HG03064 (cell line): ENCODE data around the gene IFT172.
"Not testable (repeated sequence)": the region's sequence is repeated elsewhere in the genome, so short reads cannot be mapped to it uniquely, and the experiment has no call there.

Experiments used
- ATAC-seq: cut with Tn5 transposase; IDR thresholded peaks from one replicate; pipeline ENCODE4 v1.9.1; 2021; ENCODE audit warnings: low read depth; ENCODE audit not compliant: unreplicated experiment

The IFT172 gene

GRCh38 chr2:27431395-27431794 is 58.1 kb downstream of the IFT172 start:
- no peak for ATAC-seq

- ATAC-seq: peak; percentile 68
Observed at GRCh38 chr2:27428978-27429541, 60.5 kb downstream of the IFT172 start.

- peak; percentile 87 for ATAC-seq
Observed at GRCh38 chr2:27428213-27428977, 61.1 kb downstream of the IFT172 start, which contains the start of gene NRBP1. Gene NRBP1 (plus strand): TSS chr2:27428631. CDS start chr2:27433274, 4,643 bp downstream.

GRCh38 chr2:27427863-27428212 is 61.7 kb downstream of the IFT172 start:
- no peak for ATAC-seq

GRCh38 chr2:27425039-27425438 is 64.5 kb downstream of the IFT172 start:
- not testable (repeated sequence) for ATAC-seq

GRCh38 chr2:27422958-27423357 is 66.6 kb downstream of the IFT172 start:
- ATAC-seq: no peak

- no peak for ATAC-seq
Observed at GRCh38 chr2:27421660-27422250, 67.8 kb downstream of the IFT172 start.

- no peak for ATAC-seq
Observed at GRCh38 chr2:27420996-27421395, 68.5 kb downstream of the IFT172 start.

- no peak for ATAC-seq
Observed at GRCh38 chr2:27416151-27416550, 73.4 kb downstream of the IFT172 start.

GRCh38 chr2:27412419-27413152 is 77.0 kb downstream of the IFT172 start:
- ATAC-seq: no peak

GRCh38 chr2:27409321-27410073 is 80.0 kb downstream of the IFT172 start, which contains the start of gene PPM1G:
Gene PPM1G (minus strand): TSS chr2:27409591. CDS start chr2:27409422, 169 bp downstream.
- ATAC-seq: peak; percentile 84

GRCh38 chr2:27408601-27409320 is 80.8 kb downstream of the IFT172 start:
- peak; percentile 37 for ATAC-seq

- no peak for ATAC-seq
Observed at GRCh38 chr2:27407798-27408491, 81.6 kb downstream of the IFT172 start.

- no peak for ATAC-seq
Observed at GRCh38 chr2:27400348-27401135, 89.0 kb downstream of the IFT172 start.

GRCh38 chr2:27398962-27399361 is 90.6 kb downstream of the IFT172 start:
- ATAC-seq: no peak
